C4-2B (cell line): ENCODE data around the gene AFG3L2.

ENCODE experiments used
- ZFX ChIP-seq: fragments of 450-650 bp; IDR thresholded peaks from 2 replicates; pipeline ENCODE4 v1.6.1; 2017
- TF ChIP-seq, protein P1 (sequence below): fragments of 450-650 bp; conservative IDR thresholded peaks from 2 replicates; pipeline ENCODE4 v1.5.1; 2017; ENCODE audit warnings: mild to moderate bottlenecking

DNA sequence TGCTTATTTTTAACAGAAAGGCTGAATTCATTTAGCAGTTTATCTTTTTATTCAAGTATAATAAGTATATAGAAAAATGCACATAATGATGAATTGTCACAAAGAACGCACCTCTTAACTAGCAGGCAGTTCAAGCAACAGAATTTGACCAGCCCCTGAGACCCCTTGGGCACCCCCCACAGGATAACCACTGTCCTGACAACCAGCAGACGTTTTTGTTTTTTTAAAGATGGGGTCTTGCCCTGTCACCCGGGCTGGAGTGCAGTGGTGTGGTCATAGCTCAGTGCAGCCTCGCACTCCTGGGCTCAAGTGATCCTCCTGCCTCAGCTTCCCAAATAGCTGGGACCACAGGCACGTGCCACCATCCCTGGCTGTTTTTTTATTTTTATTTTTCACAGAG, 44.7 kb upstream of the AFG3L2 start:
- TF ChIP-seq, protein P1, sequence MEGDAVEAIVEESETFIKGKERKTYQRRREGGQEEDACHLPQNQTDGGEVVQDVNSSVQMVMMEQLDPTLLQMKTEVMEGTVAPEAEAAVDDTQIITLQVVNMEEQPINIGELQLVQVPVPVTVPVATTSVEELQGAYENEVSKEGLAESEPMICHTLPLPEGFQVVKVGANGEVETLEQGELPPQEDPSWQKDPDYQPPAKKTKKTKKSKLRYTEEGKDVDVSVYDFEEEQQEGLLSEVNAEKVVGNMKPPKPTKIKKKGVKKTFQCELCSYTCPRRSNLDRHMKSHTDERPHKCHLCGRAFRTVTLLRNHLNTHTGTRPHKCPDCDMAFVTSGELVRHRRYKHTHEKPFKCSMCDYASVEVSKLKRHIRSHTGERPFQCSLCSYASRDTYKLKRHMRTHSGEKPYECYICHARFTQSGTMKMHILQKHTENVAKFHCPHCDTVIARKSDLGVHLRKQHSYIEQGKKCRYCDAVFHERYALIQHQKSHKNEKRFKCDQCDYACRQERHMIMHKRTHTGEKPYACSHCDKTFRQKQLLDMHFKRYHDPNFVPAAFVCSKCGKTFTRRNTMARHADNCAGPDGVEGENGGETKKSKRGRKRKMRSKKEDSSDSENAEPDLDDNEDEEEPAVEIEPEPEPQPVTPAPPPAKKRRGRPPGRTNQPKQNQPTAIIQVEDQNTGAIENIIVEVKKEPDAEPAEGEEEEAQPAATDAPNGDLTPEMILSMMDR = no peak
- TF ChIP-seq ZFX = no peak
